ENCODE measurements around the gene JSRP1. TPM values are rescaled to one million over a fixed set of nuclear protein-coding genes. Genes with fewer than 3 reads are reported as not detected.
A peak's percentile ranks its signal among the peaks of the same experiment; 100 is the strongest.

JSRP1 gene
- total and polyA plus RNA-seq, 2 of the 8 experiments (the other 6 are each of a cell fraction or from before 2014, with no cell fraction given), result 0.24 to 0.56 TPM

- Histone ChIP-seq H3K36me3 (ENCODE audit: control insufficient read depth in 2 of 4, insufficient read depth in 4 of 4, low read length in 3 of 4) (peaks cover 9 to 40% (median 28%) of the 10 kb centered on the region in 4 experiments; a peak in 6 of 8 replicates), H3K4ac (replicated peaks; ENCODE audit: insufficient read length, low read depth, low read length) (no peak overlapping the region), H2BK5ac (ENCODE audit: low read depth, low read length) (peak overlapping the region; percentile 60; the same call in 1 of the 2 replicates), H3K14ac (ENCODE audit: insufficient read length) (no peak overlapping the region), H2AK5ac (ENCODE audit: low read depth, low read length) (no peak overlapping the region), H4K91ac (replicated peaks; ENCODE audit: insufficient read length, low read length) (no peak overlapping the region), H3K4me1 (replicated peaks in 1 of 4; ENCODE audit: control insufficient read depth in 3 of 4, insufficient read depth in 4 of 4, low read length in 3 of 4) (no peaks in the 10 kb centered on the region), H3K9me3 (ENCODE audit: insufficient read depth in 2 of 2, low read depth in 1 of 2, low read length in 1 of 2) (no peaks in the 10 kb centered on the region), H3K23me2 (ENCODE audit: low read depth, low read length) (no peaks in the 10 kb centered on the region), H3K56ac (replicated peaks; ENCODE audit: insufficient read length, low read depth, low read length) (no peak overlapping the region), H3K4me3 (ENCODE audit: extremely low read depth in 1 of 4, insufficient read depth in 2 of 4, low read depth in 3 of 4, low read length in 4 of 4) (no peak overlapping the region), H4K20me1 (replicated peaks in 1 of 2; ENCODE audit: control insufficient read depth in 1 of 2, insufficient read depth in 2 of 2, low read length in 2 of 2) (peaks cover 0 to 16% of the 10 kb centered on the region in 2 experiments), H3K79me2 (ENCODE audit: control insufficient read depth in 1 of 2, insufficient read depth in 2 of 2, low read length in 2 of 2) (no peaks in the 10 kb centered on the region), H2BK120ac (replicated peaks; ENCODE audit: low read depth, low read length) (no peak overlapping the region), H3K79me1 (ENCODE audit: low read depth, low read length) (no peaks in the 10 kb centered on the region; the same call in 1 of the 2 replicates), H2BK20ac (ENCODE audit: low read length) (no peak overlapping the region), H2BK12ac (ENCODE audit: low read depth, low read length) (no peak overlapping the region), H3K27ac (ENCODE audit: low read depth, low read length) (no peak overlapping the region; the same call in 1 of the 2 replicates), H2BK15ac (ENCODE audit: low read length) (no peak overlapping the region), H3K18ac (ENCODE audit: extremely low read depth, low read length) (no peak overlapping the region), H3K27me3 (replicated peaks in 1 of 4; ENCODE audit: control insufficient read depth in 3 of 4, extremely low read depth in 1 of 4, insufficient read depth in 3 of 4, low read length in 3 of 4) (no peaks in the 10 kb centered on the region), H3K23ac (ENCODE audit: insufficient read length) (no peak overlapping the region), H4K5ac (ENCODE audit: insufficient read length, low read depth, low read length) (no peak overlapping the region), H3K4me2 (ENCODE audit: insufficient read depth in 1 of 2, low read depth in 2 of 2, low read length in 2 of 2) (no peak overlapping the region), H3K9ac (replicated peaks in 1 of 4; ENCODE audit: extremely low read depth in 1 of 4, low read depth in 3 of 4, low read length in 3 of 4) (no peak overlapping the region), H2AFZ (ENCODE audit: low read length) (no peak overlapping the region), H4K8ac (ENCODE audit: extremely low read depth, insufficient read depth, low read length) (no peak overlapping the region)
- CTCF ChIA-PET (ENCODE audit: partially characterized antibody), result interaction anchor here (0.5 to 8.1 kb wide), 6 partner anchors 9 to 374 kb away, joined by 3 to 50 read pairs (median 4); no protein-coding TSS in a partner anchor
- DNase-seq (ENCODE audit: low read depth in 1 of 2, low spot score in 2 of 2) (no peak), FAIRE-seq (no peak)
- 94% methylated on average over 26 of the region's 33 CpGs; no CpG with 5 or more reads in 1 of the 2 experiments for WGBS, 2 experiments (ENCODE audit: extremely low coverage in 1 of 2, insufficient coverage in 1 of 2, insufficient read length in 1 of 2, insufficient replicate concordance in 2 of 2, low coverage in 1 of 2, low lambda C conversion rate in 2 of 2, missing lambda C conversion rate in 1 of 2)
- POLR2A ChIA-PET (ENCODE audit: partially characterized antibody), result interaction anchor here (1.1 kb wide), 1 partner anchor 27 kb away, joined by 5 read pairs; no protein-coding TSS in a partner anchor
- no peak for TF ChIP-seq BACH1 (IDR thresholded peaks at IDR 0.05; ENCODE audit: low read length)
- TF ChIP-seq POU5F1 (IDR thresholded peaks at IDR 0.05; ENCODE audit: low read depth, low read length), result no peak
- TF ChIP-seq RXRA (IDR thresholded peaks at IDR 0.05; ENCODE audit: insufficient read depth, low read depth, low read length), result no peak
- TF ChIP-seq EZH2 (IDR thresholded peaks at IDR 0.05; ENCODE audit: low read depth, low read length, severe bottlenecking), result no peak
- no peak for TF ChIP-seq BCL11A (IDR thresholded peaks at IDR 0.05; ENCODE audit: low read depth in 2 of 2, low read length in 2 of 2)
- TF ChIP-seq SIX5 (IDR thresholded peaks at IDR 0.05; ENCODE audit: low read depth, low read length), result no peak
- TF ChIP-seq CTBP2 (IDR thresholded peaks at IDR 0.05; ENCODE audit: borderline replicate concordance, insufficient read depth, insufficient read length, low read length), result no peak
- no peak for TF ChIP-seq ATF2 (IDR thresholded peaks at IDR 0.05; ENCODE audit: low read length)
Observed at GRCh38 chr19:2210987-2211740, 45.1 kb downstream of the JSRP1 start.
